DND-41 (cell line): Measurements from ENCODE around the gene ACTR6.

Experiments
- CTCF ChIP-seq: IDR thresholded peaks from 2 replicates; pipeline ENCODE4 v1.5.1; 2012; ENCODE audit warnings: borderline replicate concordance, low read length, moderate library complexity, mild to moderate bottlenecking; ENCODE audit not compliant: poor library complexity, severe bottlenecking; ENCODE audit errors: extremely low read depth
- EZH2 ChIP-seq: IDR thresholded peaks from 3 replicates; pipeline ENCODE4 v1.6.1; 2012; ENCODE audit warnings: borderline replicate concordance, low read depth, mild to moderate bottlenecking, moderate library complexity, low read length, inconsistent platforms; ENCODE audit not compliant: severe bottlenecking

- TF ChIP-seq CTCF: peak; percentile 38
- TF ChIP-seq EZH2: no peak
These were observed at the start of gene ACTR6 for GRCh38 chr12:100200463-100201181.
